HL-60/S4 treated with phorbol 12-myristate 13-acetate at 8.2 ng/mL for 4 days and 3 days (cell line): Measurements from ENCODE around the gene GRK5.

ENCODE experiments used
- in situ Hi-C: fragments of 300-500 bp; cut with MboI; formaldehyde crosslinking; loops from 2 replicates; pipeline ENCODE4 v1.15.0; 2022; ENCODE audit warnings: low sequenced_read_pairs

The GRK5 gene

DNA sequence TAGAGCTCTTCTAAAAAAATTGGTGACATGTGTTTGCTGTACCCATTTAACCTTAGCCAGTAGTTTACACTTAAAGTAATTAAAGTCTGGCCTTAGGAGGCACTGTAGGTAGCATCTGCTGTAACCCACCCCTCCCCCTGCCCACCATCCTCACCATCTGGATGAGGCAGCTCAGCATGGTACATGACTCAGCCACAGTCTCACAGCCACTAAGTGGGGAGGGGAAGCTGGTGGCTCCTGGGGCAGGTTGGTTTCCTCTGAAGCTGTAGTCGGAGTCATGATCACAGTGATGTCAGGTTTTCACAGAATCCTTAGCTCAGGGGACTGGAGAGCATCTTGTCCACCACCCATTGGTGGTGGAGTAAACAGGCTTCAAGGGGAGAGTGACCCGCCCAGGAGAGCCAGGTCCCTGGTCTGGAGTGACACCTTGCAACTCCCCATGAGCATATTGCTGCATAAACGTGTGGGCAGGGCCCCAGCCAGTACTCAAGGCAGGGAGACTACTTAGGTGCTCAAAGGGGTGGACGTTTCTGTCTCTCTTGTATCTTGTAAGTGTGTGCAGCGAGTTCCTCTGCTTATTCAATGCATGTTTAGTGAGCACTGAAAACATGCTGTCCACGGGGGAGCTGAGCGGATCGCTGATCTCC lies 125.9 kb downstream of the GRK5 start:
- in situ Hi-C loops = no loop called here

DNA sequence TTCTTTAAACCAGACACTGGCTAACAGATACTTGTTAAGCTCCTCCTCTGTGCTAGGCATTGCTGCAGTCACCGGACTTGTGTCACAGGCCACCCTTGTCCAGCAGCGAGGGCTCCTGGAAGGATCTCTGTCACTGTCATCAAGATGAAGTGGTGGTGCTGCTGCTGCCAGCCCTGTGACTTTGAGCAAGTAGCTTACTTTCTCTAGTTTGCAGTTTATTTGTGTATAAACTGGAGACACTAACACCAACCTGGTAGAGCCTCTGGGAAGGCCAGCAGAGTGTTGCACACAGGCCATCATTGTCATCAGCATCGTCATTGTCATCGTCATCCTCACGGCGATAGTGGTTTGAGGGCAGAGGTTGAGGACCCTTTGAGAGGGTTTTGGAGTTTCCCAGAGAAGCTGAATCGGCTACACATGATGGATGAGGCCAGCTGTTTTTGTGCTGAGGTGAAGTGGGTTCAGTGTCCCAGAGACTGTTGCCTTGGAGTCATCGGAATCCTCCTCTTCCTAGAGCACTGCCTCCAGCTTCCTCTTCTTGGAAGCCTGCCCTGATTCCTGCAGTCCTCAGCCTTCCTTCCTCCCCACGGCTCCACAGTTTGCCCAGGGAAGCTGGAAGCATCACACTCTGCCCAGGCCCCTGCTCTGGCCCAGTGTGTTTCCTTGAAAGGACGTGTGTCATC lies 128.4 kb downstream of the GRK5 start:
- in situ Hi-C loops = no loop called here

DNA sequence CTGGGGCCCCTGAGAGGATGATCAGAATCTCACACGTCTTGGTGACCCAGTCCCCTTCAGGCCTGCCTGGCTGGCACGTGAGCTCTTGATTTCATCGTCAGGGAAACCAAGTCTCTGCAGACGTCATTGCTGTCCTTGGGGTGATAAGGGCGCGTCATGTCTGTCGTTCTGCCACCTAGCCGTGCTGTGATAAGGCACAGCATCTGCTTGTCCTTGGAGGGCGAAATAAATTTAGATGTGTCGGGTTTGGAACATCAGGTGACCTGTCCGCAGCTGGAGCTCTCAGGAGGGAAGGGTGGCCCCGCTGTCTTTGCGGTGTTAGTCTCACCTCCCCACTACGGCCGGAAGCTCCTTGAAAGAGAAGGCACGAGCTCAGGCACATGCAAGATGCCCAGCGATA lies 129.2 kb downstream of the GRK5 start:
- in situ Hi-C loops = no loop called here

DNA sequence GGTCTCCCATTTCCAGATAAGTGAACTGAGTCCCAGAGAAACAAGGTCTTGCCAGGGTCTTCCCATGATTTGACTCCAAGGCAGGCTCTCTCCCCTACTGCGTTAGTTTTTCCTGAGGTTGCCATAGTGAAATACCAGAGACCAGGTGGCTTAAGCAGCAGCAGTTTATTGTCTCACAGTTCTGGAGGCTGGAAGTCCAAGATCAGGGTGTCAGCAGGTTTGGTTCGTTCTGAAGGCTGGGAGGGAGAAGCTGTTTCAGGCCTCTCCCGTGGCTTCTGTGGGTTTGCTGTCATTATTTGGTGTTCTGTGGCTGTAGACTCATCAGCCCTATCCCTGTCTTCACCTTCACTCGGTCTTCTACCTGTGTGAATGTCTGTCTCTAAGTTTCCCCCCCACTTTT lies 129.9 kb downstream of the GRK5 start:
- in situ Hi-C loops = no loop called here

DNA sequence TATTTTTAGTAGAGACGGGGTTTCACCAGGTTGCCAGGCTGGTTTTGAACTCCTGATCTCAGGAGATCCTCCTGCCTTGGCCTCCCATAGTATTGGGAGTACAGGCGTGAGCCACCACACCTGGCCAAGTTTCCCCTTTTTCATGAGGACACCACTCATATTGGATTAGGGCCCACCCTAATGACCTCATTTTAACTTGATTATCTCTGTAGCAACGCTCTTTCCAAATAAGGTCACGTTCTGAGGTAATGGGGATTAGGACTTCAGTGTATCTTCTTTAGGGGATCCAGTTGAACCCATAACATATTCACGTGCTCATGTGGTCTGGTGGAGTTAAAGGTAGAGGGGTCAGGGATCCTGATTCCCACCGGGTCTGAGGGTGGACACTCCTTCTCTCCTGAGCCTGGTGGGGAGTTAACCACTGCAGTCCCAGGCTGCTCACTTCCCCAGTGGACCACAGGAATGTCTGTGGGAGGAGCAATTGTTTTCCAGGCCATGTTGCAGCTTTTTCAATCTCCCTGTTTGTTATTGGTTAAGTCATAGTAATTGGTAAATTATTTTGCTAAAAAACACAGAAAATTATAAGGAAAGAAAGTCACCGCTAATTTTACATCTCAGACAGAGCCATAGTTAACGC lies 130.5 kb downstream of the GRK5 start:
- in situ Hi-C loops = no loop called here

DNA sequence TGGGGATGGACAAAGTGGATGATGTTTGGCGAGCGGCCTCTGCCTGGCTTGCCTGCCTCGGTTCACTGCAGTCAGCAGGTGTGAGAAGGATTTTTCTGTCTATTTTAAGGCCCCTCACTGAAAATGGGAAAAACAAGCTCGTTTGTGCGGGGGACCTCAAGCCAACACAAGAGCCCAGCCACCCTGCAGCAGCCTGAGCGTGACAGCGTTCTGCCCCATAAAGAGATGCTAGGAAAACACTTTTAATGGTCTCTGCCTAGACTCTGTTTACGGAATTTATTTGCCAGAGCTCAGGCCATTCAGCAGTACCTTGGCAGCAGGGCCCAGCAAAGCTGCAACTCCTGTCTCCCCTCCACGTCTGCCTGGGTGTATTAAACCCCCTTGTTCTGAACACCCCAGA lies 131.7 kb downstream of the GRK5 start:
- in situ Hi-C loops = no loop called here

DNA sequence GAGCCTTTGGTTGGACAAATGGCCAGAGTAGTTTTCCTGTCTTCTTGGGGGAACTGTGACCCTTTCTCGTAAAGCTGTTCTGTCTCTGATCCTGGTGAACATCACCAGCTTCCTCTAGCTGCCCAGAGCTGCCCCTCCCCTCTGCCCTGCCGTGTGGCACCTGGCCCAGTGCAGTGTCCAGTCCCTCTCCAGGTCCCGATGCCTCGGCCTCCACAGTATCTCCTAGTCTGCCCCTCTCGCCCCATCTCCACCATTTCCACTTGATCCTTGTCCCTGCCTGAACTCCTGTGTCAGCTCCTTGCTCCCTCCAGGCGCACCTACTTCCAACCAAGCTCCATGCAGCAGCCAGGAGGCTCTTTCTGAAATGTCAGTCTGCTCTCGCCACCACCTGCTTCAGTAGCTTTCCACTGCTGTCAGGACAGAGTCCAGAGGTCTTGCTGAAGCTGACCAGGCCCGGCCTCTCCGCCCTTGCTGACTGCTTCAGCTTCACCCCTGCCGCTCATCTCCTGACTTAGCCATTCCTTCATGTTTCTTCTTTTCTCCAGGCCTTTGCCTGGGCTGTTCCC lies 133.6 kb downstream of the GRK5 start:
- in situ Hi-C loops = no loop called here

DNA sequence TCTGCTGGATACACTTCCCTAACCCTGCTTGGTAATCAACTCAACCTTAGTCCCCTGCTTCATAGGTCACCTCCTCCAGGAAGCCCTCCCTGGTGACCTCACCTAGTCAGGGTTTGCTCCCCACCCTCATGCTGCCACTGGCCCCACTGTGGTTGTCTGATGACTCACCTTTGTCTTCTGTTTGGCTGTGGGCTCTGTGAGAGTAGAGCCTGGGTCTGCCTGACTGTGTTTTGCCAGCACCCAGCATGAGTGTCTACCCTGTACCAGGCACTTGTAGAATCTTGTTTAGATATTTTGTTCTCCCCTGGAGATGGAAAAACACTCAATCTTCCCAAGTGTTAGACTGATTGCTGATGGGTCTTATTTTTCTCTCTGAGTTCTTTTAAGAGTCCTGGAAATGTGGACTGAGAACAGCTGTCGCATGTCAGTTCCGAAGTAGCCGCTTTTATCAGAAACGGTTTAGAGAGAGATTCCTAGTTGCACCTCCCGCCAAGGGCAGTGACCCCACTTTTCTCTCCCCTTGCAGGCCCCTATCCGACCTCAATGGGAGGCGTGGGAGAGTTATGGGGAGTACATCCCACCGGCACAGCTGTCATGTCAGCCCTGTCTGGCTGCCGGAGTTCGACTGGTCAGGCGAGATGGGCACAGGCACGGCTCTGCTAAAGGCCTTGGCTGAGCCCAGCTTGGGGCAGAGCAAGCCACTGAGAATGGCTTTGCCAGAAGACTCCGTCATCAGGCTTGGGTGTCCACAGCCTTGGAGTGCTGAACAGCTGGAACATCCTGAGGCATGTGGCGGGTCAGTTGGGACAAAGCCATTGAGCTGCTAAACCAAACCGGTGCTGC lies 134.3 kb downstream of the GRK5 start:
- in situ Hi-C loops = no loop called here

DNA sequence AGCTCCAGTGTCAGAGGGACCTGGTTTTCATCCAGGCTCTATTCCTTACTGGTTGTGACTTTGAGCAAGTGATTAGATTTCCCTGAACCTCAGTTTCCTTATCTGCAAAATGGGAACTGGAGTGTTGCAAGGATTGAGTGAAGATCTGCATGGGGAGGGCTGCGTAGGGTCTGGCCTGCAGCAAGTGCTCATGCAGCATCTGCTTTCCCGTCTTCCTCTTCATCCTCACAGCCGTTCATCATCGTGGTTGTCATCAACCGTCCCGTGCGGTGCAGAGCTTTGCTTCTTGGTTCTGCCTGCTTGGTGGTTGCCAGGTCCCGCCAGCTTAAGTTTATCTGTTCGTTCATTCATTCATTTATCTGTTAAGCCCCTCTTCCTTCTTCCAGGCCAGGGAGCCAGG lies 135.0 kb downstream of the GRK5 start:
- in situ Hi-C loops = no loop called here

DNA sequence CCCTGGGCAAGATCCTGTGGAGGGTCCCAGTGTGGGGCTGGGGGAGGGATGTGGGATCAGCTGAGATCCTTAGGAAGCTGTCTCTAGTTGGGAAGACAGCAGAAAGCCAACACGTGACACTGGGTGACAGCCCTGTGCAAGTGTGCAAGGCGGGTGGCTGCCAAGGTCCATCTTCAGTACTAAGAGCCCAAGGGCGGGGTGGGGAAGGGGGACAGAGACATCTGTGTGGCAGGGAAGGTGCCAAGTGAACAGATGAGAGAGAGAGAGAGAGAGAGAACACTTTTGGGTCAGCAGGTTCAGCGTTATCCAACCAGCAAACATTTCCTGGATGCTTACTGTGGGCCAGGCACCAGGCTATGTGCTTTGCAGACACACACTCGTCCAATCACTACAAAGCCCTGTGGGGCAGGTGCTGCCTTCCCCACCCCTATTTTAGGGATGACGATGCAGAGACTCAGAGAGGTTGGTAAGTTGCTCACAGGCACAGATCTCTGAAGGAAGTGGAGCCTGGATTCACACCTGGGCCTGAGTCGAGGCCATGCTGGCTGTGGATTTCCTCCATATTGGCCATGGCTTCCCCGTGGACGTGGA lies 135.7 kb downstream of the GRK5 start:
- in situ Hi-C loops = no loop called here

DNA sequence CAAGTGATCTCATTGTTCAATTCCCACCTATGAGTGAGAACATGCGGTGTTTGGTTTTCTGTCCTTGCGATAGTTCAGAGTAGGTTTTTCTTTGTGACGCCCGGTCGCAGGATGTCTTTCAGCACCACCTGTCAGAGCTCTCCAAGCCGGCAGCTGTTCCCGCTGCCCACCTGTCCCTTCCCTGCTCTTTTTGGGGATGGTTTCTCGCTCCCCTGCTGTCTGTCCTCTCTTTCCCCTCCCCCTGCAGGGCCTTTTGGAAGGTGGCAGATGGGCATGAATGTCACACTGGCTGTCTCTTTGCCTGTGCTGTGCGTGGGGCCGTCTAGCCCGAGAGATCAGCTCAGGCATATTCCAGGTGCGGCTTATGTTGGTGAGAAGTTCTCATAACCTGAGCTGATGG lies 137.0 kb downstream of the GRK5 start:
- in situ Hi-C loops = no loop called here

DNA sequence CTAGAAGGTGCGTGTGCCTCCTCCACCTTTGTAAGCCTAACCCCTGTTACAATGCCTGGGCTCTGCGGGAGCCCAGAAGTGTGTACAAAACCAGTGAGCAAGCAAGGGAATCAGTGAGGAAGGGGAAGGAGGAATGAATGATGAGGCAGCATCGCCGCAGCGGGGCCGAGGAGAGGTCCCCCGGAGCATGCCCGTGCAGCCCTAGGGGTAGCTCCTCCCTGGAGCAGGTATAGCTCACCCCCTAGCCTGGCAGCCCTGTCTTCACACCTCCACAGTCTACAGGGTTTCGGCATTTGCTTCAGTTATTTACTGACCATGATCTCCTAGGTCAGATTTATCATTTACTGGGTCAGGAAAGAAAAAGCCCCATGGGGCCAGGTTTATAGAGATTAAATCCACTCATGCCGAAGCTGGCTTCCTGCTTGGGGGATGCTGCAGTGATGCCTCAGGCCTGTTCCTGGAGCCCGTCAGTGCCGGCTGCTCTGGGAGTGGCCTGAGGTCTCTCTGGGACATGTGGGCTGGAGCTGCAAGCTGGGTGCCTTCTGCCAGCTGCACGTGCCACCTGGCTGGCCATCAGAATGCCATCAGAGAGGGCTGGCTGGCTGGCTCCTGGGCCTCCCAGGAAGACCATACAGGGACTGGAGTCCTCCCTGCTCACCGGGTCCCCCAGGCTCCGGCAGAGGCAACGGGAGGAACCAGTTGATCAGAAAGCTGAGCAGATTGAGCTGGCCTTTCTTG lies 138.9 kb downstream of the GRK5 start:
- in situ Hi-C loops = no loop called here

DNA sequence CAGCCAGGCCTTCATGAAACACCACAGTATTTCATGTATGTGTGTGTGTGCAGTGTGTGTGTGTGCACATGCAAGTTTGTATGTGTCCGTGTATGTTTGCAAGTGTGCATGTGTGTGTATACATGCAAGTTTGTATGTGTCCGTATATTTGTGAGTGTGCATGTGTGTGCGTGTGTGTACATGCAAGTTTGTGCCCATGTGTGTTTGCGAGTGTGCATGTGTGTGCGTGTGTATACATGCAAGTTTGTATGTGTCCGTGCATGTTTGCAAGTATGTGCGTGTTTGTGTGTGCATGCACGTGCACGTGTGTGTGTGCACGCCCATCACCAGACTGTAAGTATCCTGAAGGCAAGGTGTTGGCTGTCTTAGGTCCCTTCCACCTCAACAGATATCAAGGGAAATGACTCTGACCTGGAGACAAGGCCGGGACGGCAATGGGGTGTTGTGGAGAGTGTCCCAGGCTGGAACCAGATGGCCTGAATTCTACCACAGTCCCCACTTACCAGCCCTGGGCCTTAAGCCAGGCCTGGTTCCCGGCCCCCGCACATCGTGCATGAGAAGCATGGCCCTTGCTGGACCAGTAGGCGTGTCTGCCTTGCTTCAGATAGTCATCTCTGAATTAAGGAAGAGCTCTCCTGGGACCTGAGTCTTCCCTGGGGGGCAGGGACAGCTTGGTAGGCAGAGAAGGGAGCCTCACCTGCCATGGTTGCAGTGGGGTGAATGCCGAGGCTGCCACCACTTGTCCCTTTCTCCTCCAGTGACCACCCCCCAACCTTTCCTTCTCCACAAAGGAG lies 140.0 kb downstream of the GRK5 start:
- in situ Hi-C loops = no loop called here

DNA sequence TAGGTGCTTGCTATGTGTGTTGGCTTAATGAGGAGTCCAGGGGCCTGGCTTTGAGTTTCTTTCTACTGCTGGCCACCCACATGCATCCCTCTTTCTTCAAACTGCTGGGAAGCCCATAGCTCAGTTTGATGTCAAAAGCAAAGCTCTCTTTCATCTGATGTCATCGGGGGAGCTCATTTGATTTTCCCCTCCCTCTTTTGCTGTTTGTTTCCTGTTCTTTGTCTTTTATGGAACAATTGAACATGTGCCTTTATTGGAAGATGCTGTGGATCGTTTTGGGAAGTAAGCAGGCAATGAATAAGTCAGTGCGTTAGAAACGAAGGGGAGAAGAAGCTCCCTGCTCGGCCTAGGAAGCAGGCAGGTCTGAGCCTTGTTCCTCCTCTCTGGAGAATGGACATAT lies 140.7 kb downstream of the GRK5 start:
- in situ Hi-C loops = no loop called here

DNA sequence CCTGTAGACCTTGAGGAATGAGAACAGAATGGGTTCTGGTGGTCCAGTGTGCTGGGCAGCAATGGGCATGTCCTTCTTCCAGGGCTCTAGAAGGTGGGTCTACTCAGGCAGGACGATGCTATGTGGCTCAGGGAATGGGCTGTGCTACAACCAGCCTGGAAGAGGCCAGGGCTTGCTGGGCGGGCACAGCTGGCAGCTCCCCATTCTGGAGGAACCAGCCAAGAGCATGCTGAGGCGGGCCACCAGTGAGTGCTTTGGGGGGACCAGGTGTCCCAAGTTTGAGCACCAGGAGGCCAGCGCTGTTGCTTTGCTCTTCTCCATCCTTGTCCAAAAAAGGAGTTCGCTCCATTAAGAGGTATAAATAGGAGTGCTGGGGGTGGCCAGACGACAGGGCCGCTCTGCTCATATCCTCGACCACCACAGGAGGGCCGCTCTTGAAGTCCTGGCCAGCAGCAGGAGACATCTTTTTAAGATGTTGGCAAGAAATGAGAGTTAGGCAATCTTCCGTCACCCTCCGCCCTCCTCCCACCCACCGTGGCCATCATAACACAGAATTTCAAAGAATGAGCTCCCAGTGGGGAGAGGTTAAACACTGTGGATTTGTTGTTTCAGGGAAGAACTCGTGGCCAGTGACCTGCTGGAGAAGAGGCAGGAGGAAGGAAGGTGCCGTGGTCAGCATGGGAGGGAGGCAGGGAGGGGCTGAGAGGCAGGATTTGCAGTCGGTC lies 141.3 kb downstream of the GRK5 start:
- in situ Hi-C loops = no loop called here

DNA sequence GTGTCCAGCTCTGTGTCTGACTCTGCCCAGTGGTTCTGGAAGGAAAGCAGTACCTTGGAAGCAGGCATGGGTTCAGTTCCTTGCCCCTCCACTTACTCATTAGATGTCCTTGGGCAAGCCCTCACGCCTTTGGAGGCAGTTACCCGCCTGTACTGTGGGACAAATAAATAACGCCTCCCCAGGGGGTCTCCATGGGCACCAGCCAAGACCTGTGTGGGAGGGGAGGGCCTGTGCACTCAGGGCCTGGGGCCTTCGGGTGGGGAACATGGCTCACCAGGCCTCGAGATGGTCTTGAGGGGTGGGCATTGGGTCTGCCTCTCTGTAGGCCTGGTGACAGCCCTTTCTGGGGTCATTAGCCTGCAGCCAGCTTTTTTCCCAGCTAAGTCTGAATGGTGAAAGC lies 142.0 kb downstream of the GRK5 start:
- in situ Hi-C loops = no loop called here

DNA sequence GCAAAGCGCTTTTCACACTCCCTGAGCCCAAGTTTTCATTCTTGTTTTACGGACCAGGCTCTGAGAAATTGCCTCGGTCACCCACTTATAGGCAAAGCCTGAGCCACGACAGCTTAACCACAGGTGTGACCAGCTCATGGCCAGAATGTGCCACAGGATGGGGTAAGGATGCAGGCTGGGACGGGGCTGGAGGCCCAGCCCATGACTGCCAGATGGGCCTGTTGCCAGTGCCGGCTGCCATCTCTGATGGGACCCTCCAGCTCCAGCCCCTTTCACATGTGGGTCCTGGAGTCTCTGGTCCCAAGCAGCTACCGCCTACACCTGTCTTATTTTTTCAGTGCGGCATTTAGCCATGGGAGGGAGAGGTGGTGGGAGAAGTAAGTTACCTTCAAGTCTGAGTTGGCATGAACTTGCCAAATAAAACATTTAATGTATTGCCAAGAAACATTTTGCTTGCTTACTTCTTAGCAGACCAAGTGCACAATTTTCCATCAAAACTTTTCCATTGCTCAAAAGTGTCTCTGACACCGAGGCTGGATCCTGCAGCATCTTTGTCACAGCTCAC lies 142.6 kb downstream of the GRK5 start:
- in situ Hi-C loops = no loop called here

DNA sequence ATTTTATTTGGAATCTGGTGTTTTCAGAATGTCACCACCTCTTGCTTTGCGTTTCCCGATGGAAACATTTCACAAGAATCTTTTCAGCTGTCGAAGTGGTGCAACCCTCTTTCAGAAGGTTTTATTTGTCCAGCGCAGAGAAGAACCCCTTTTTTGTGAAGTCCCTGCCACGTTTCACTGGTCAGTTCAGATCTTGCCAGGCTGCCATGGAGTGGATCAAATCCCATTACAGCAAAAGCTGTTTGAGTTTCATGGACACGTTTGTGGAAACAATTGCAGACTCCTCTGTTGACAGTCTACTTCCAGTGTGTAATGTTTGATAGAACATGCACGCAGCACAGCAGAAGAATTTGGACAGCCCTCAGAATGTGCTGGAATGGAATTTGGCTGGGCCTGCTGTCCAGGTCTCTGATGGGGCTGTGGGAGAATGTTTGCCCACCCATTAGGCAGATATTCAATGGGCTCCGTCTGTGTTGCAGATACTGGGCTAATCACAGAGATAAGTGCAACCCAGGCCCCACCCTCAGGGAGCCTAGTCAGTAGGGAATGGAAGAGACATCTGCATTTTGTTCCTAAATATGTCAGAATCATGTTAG lies 143.2 kb downstream of the GRK5 start:
- in situ Hi-C loops = no loop called here
